Right ventricle myocardium inferior (tissue), 1 donor: ENCODE data around the gene ZNF792. TPM values are rescaled to one million over a fixed set of nuclear protein-coding genes. Genes with fewer than 3 reads are reported as not detected.
"Not testable (repeated sequence)": the region's sequence is repeated elsewhere in the genome, so short reads cannot be mapped to it uniquely, and the experiment has no call there.

Experiments used
- ATAC-seq: fragments of 200-7000 bp; cut with Tn5 transposase; one replicate; pipeline ENCODE4 v1.9.1; 2020; ENCODE audit warnings: mild to moderate bottlenecking, moderate library complexity
- DNase-seq: peaks from one replicate; pipeline ENCODE4 v3.0.0; 2021; ENCODE audit errors: missing footprints
- intact Hi-C: fragments of 100-400 bp; cut with DNase I; formaldehyde crosslinking; loops from one replicate; pipeline ENCODE4 v1.11.0; 2022
- long read RNA-seq: library from polyadenylated mRNA; unstranded; transcript quantifications from one replicate; pipeline ENCODE4 v2.0.0, GENCODE V29; 2021
- total RNA-seq: library from RNA; stranded (reverse); fragmentation: NEBNext Ultra II Directional; extraction: Animal tissue kit (Norgen Biotek cat#: 25700); gene quantifications from one replicate; pipeline ENCODE4 v1.2.1, GENCODE V29; 2021
- donor health status: DM: no; HTN: yes; CAD: no; lungs with severe emphysema.

The ZNF792 gene
- 3.0 TPM for total RNA-seq
- long read RNA-seq, partial matches to known transcripts = 0 of 1 reads
- long read RNA-seq, other reads (novel, unspliced or antisense) = 1 of 1 reads

- intact Hi-C loops = loop anchor here (5.0 kb wide), 1 partner anchor 126 kb away; no protein-coding TSS in a partner anchor
- peak; percentile 88 for ATAC-seq
- peak; percentile 83 for DNase-seq
Observed at GRCh38 chr19:34963573-34964406, at the start of gene ZNF792. ZNF792 (minus strand) TSS chr19:34964229; CDS start chr19:34963662, 567 bp downstream.

- peak; percentile 73 for ATAC-seq
- intact Hi-C loops = loop anchor here (1.0 kb wide), 1 partner anchor 40 kb away; no protein-coding TSS in a partner anchor
- peak; percentile 88 for DNase-seq
Observed at GRCh38 chr19:35013041-35013819, 49.2 kb upstream of the ZNF792 start.

- ATAC-seq (no peak), DNase-seq (peak; percentile 58)
- intact Hi-C loops = no loop called here
Observed at GRCh38 chr19:35011737-35012682, 48.0 kb upstream of the ZNF792 start.

- no peak for ATAC-seq
- intact Hi-C loops = no loop called here
- peak; percentile 72 for DNase-seq
Observed at GRCh38 chr19:35011091-35011689, 47.2 kb upstream of the ZNF792 start.

GRCh38 chr19:35009424-35010415, 45.7 kb upstream of the ZNF792 start:
- intact Hi-C loops = no loop called here
- peak; percentile 62 for DNase-seq
- ATAC-seq = no peak

GRCh38 chr19:35008891-35009341, 44.9 kb upstream of the ZNF792 start:
- ATAC-seq = no peak
- intact Hi-C loops = no loop called here
- DNase-seq = peak; percentile 62

GRCh38 chr19:35007427-35007826, 43.4 kb upstream of the ZNF792 start:
- ATAC-seq, DNase-seq, intact Hi-C loops: not testable (repeated sequence)

GRCh38 chr19:35006999-35007365, 43.0 kb upstream of the ZNF792 start:
- peak; percentile 32 for DNase-seq
- ATAC-seq = no peak
- intact Hi-C loops = no loop called here

GRCh38 chr19:35006342-35006998, 42.4 kb upstream of the ZNF792 start:
- no peak for ATAC-seq
- no peak for DNase-seq
- intact Hi-C loops = no loop called here

- DNase-seq = peak; percentile 15
- intact Hi-C loops, ATAC-seq: not testable (repeated sequence)
Observed at GRCh38 chr19:35006007-35006341, 41.9 kb upstream of the ZNF792 start.

GRCh38 chr19:35005256-35005977, 41.4 kb upstream of the ZNF792 start:
- intact Hi-C loops = no loop called here
- ATAC-seq (no peak), DNase-seq (peak; percentile 40)

- DNase-seq (peak; percentile 21), ATAC-seq (no peak)
- intact Hi-C loops = no loop called here
Observed at GRCh38 chr19:35004517-35005255, 40.7 kb upstream of the ZNF792 start.

- ATAC-seq (no peak), DNase-seq (peak; percentile 20)
- intact Hi-C loops = no loop called here
Observed at GRCh38 chr19:35002037-35002535, 38.1 kb upstream of the ZNF792 start.

GRCh38 chr19:35000647-35001501, 36.8 kb upstream of the ZNF792 start:
- DNase-seq = peak; percentile 71
- intact Hi-C loops = no loop called here
- ATAC-seq = no peak
